ENCODE results near the gene BCOR.

GRCh38 chrX:40105835-40106675 lies 8.3 kb upstream of the BCOR start:
- peak; percentile 38 for TF ChIP-seq POLR2A (IDR thresholded peaks at IDR 0.05; ENCODE audit: low read length)
- no peak for TF ChIP-seq GATA1 (IDR thresholded peaks at IDR 0.05; ENCODE audit: low read depth, low read length)

All from erythroblast (primary cell).